Kasumi-1 (cell line): Measurements from ENCODE around the gene SMC5.
"Not testable (repeated sequence)": the region's sequence is repeated elsewhere in the genome, so short reads cannot be mapped to it uniquely, and the experiment has no call there.

Source experiments
- DNase-seq, 2 experiments: peaks; one replicate each; lab custom pipeline; 2025; lab: John Stamatoyannopoulos, UW

Gene SMC5

DNA sequence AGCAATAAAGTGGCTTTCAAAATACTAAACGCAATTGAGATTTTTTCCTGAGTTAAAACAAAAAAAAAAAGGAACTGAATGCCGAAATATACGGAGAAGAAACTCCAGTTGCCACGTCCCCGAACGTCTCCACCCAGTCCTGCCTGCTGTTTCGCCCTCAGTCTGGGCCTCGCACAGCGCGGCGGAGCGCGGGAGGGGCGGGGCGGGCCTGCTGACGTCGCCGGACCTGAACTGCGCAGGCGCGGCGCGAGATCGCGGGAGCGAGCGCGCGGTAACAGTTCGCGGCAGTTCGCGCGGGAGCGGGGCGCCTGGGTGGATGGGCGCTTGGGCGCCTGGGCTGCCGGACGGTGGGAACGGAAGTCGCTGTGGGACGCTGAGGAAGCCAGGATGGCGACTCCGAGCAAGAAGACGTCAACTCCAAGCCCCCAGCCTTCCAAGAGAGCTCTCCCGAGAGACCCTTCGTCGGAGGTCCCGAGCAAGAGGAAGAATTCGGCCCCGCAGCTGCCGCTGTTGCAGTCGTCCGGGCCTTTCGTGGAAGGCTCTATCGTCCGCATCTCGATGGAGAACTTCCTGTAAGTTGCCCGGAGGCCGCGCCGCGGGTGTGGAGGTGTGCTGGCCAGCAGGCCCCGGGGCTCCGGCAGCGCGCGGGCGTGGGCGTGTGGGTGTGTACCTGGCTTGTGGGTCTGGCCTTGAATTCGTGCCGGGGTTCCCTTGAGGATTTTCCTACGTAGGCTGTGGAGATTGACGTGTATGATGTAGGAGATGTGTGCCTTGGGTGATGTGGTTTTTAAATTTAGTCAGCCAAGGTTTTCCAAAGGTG is at the start of gene SMC5:
TSS of gene SMC5 (plus strand) at position 287 of the 820 bp plus-strand sequence. CDS start at position 388, 101 bp downstream.
- DNase-seq, result peak; percentile 79 to 81

DNA sequence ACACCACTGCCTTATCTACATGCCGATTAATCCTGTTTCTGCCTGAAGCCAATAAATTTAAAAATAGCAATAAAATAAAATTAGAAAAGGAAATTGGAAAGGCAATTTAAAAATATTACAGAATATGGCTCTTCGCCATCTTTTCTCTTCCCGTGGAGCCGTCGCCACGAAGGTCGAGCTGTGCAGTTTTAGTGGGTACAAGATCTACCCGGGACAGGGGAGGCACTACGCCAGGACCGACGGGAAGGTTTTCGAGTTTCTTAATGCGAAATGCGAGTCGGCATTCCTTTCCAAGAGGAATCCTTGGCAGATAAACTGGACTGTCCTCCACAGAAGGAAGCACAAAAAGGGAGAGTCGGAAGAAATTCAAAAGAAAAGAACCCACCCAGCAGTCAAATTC is 41.7 kb upstream of the SMC5 start:
- DNase-seq, result no peak

DNA sequence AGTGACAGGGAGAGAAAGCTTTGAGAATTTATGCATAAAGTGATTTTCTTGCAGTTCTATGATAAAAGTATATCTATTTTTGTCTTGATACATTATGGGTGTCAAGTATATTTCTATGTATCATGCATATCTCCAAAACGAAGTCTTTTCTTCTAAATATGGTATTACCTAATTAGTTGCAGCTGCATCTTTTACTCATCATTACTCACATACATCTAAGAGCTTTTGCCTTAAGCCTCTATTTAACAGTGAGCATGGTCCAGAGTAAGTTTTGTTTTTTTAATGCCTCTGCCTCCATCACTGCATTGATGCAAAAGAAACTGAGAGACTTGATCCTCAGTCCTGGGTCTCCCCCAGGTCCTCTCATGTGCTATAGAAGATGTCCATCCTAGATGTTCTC is 40.0 kb upstream of the SMC5 start:
- DNase-seq, result no peak

DNA sequence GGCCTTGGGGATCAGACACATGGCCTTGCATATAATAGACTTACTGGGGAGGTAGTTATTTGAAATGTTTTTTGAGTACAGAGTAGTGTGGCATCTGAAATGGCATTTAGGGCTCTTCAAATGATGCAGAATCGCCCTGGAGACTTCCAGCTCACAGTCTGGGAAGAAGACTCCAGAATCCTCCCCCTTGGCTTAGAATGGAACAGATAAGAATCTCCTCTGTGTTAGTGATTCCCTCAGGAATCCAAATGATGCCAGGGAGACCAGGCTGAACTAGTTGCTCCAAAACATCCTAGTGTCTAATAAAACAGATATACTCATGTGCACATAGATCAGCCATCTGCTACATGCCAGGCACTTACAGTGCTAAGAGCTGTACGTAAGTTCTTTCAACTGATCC is 38.6 kb upstream of the SMC5 start:
- DNase-seq, result no peak

DNA sequence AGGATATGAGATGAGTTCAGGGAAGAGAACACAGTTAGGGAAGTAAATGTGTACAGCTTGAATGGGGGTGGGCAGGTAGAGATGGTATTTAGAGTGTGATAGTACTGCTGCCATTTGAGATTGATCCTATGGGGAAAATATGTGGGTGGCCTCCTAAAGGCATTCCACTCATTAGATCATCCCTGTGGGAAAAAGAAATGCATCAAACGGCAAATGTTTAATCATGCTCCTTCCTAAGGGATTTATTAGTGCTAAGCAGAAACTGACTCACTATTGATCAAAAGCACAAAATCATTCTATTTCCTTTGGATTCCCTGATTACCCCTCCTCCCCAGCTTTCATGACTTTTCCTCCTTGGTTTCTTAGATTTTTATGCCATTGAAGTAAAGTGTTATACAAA is 36.4 kb upstream of the SMC5 start:
- DNase-seq, result no peak

DNA sequence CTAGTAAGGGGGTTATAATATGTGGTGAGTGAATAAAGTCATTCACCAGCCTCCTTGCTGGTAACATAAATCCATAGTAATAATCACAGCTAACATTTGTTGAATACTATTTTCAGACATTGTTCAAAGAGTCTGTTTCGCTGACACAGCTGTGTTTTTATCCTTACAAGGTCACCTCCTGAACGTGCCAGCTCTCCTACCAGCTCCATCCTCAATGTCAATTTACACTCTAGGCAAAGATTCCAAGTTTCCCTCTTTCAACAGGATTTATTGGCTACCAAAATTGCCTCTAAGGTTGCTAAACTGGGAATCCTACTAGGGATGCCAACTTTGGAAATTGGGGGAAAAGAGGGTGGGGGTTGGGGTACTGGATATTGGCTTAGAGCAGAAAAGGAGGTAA is 30.7 kb upstream of the SMC5 start:
- no peak for DNase-seq

DNA sequence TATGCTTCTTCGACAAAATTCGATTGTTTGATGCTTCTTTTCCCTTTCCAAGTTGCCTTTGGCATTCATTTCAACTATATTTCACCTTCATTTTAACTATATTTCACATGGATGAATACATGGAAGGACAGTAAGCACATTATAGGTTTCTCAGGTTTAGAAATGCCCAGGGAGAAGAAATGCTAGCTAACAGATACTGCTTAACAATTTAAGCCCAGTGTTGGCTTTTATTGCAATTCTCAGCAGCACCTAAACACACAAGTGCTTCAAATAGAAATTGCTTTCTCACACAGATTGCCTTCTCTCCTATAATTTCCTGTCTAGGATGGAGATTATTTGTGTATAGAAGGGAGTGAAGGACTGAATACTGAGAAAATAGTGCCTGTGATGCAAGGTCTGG is 30.2 kb upstream of the SMC5 start:
- DNase-seq, result no peak

DNA sequence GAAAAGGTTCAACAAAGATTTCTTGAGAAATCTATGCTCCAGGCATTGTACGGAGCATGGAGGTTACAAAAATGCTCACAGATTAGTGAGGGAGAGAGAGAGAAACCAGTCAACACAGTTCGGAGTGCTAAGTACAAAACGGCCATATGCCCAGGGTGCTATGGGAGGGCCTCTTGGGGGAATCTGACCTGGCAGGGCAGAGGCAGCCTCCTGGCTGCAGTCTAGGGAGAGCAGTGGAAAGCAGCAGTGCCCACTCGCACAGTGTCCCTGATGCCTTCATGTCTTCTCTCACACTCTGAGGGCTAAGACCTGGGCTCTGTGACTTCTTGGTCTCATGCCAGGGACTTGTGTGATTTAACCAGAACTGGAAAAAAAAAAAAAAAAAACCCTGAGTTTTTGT is 29.8 kb upstream of the SMC5 start:
- DNase-seq, result no peak

DNA sequence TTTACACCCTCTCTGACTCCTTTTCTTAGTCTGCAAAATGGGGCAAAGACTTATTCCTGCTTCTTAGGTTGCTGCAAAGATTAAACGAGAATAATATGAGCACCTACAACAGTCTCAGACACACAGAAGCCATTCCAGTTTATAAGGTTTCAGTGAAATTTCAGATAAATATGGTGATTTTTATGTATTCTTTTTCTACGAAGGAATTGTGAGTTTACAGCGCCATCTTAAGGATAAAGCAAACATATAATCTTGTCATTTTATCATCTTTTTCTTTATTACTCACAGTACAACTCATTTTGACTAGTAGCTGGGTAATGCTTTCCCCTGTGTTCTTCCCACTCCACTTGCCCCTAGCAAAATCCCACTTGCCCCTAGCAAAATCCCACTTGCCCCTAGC is 29.2 kb upstream of the SMC5 start:
- peak; percentile 2 to 26 for DNase-seq

DNA sequence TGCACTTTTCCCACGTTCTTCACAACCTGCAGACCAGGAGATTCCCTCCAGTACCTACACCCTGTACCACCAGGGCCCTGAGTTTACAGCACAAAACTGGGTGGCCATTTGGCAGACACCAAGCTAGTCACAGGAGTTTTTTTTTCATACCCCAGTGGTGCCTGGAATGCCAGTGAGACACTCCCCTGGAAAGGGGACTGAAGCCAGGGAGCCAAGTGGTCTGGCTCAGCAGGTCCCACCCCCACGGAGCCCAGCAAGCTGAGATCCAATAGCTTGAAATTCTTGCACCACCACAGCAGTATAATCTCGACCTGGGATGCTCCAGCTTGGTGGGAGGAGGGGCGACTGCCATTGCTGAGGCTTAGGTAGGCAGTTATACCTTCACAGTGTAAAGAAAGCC is 26.3 kb upstream of the SMC5 start:
- DNase-seq, result no peak

DNA sequence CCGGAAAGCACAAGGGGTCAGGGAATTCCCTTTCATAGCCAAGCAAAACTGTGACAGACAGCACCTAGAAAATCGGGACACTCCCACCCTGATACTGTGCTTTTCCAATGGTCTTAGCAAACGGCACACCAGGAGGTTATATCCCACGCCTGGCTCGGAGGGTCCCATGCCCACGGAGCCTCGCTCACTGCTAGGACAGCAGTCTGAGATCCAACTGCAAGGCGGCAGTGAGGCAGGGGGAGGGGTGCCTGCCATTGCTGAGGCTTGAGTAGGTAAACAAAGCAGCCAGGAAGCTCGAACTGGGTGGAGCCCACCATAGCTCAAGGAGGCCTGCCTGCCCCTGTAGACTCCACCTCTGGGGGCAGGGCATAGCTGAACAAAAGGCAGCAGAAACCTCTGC is 24.6 kb upstream of the SMC5 start:
- not testable (repeated sequence) for DNase-seq

DNA sequence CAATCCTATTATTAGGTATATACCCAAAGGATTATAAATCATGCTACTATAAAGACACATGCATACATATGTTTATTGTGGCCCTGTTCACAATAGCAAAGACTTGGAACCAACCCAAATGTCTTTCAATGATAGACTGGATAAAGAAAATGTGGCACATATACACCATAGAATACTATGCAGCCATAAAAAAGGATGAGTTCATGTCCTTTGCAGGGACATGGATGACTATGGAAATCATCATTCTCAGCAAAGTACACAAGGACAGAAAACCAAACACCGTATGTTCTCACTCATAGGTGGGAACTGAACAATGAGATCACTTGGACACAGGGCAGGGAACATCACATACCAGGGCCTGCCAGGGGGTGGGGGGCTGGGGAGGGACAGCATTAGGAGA is 12.8 kb upstream of the SMC5 start:
- DNase-seq, result not testable (repeated sequence)

DNA sequence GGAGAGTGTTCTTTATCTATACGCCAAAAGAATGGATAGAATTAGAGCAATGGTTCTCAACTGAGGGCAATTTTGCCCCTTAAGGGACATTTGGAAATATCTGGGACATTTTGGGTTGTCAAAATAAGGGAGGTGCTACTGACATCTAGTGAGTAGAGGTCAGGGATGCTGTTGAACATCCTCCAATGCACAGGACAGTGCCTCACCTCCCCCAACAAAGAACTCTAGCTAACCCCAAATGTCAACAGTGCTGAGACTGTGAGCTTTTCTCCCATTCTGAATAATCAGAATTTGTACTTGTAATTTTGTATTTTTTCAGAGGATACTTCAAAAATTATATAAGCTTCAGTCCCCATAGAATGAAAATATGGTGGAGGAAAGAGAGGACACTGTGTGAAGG is 8.6 kb upstream of the SMC5 start:
- no peak for DNase-seq

DNA sequence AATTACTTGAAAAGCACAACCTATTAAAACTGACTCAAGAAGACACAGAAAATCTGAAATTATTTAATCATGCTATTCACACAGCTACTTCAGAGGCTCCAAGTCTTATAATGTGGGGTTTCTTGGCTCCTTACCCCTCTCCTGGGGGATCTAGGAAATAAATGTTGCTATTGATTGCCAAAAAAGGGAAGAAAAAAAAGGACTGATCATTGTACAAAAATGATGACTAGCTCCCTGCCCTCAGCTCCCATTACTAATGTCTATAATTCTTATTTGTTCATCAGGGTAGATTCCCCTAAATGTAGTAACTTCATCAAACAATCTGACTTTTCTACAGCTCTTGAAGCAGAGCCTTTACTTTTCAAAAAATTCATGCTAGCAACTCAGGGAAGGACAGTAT is 3.3 kb upstream of the SMC5 start:
- no peak for DNase-seq

DNA sequence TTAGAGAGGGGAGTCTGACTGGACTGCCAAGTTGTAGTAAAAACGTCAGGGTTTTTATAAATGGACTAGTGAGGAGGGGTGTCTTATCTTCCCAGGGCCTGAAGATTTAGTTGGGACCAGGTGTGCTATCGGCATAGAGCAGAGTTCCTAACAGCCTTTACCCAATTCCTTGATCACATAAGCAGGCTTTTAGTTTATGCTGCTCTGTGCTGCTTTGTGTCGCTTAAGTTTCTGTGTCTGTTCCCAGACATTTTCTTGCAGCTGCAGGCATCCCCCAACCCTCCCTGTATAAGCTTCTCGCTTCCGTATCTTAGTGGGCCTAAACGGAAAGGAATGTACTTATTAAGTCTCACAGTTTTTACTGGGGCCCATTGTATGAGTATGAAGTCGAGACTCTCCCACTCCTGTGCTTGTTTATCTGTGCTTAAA is 2.6 kb upstream of the SMC5 start:
- DNase-seq, result no peak

DNA sequence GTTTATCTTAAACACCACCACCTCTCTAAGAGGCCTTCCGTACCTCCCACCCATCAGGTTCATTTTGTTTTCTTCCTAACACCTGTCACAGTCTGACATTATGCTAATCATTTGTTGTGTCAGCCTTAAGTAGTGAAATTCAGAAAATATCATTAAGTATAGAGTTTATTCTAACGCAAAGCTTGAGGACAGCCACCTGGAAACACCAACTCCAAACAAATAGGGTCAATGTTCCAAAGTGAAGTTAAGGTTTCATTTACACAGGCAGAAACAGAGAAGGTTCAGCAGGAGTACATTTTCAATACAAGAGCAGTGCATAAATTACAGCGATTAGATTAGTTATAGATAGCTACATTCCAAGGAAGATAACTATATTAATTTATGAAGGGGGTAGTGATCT is 1.3 kb upstream of the SMC5 start:
- DNase-seq, result no peak

DNA sequence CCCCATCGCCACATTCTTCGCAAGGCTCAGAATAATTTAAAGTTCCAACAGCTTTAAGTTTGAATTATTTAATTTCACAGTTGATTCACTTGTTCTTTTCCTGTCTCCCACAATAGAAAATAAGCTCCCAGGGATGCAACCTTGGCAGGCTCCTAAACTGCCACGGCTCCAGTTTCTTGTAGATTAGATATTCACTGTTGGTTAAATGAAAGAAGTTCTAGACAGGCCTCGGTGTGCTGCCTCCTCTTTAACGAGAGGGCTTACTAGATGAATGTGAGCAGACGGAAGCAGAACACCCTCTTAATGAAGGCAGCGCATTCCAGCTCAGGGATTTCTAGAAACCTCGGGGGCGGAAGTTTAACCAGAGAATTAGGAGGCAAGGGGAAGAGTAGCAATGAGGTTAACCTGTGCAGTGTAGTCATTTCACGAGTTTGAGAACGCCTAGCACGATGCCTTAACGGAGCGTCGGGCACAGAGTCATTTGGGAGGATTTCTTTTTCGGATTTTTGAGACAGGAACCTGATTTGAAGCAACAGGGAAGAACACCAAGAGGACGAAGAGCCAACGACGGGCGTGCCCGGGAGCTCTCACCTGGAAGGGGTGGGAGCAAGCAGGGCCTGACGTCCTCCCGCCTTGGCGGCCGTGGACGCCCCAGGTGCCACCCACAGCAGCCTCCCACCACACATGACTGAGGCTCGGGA is 637 bp upstream of the SMC5 start:
- peak; percentile 44 to 55 for DNase-seq

DNA sequence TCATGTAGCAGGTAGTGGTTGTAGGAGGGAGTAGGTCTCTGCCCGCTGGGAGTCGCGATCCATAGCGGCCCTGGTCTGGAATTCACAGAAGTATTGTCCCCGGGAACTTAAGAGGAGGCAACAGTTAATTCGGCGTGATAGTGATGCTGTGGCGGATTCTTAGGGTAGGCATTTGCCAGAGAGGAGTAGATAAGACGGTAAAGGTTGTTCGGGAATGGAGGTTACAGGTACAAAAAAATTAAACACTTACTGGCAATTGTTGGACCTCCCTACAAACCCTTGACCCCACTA is 679 bp downstream of the SMC5 start:
- DNase-seq, result peak in 1 of 2 experiments; percentile 50

DNA sequence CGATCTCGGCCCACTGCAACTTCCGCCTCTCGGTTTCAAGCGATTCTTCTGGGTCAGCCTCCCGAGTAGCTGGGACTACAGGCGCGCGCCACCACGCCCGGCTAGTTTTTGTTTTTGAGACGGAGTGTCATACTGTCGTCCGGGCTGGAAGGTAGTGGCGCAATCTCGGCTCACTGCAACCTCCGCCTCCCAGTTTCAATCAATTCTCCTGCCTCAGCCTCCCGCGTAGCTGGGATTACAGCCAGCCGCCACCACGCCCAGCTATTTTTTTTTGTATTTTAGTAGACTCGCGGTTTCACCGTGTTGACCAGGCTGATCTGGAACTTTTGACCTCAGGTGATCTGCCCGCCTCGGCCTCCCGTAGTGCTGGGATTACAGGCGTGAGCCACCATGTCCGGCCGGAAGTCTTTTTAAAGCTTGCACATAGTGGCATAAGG is 1.2 kb downstream of the SMC5 start:
- no peak for DNase-seq

DNA sequence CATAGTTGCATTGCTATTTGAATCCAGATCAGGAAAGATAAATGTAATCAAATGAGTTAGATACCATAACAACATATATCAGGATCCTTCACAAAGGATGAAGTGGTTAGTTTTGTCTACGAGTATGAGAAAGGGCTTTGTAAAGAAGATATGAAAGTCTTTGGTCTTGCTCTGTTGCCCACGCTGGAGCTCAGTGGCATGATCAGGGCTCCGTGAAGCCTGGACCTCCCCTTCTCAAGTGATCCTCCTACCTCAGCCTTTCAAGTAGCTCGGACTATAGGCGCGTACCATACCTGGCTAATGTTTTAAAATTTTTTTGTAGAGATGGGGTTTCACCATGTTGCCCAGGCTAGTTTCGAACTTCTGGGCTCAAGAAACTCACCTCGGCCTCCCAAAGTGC is 1.8 kb downstream of the SMC5 start:
- DNase-seq, result no peak

DNA sequence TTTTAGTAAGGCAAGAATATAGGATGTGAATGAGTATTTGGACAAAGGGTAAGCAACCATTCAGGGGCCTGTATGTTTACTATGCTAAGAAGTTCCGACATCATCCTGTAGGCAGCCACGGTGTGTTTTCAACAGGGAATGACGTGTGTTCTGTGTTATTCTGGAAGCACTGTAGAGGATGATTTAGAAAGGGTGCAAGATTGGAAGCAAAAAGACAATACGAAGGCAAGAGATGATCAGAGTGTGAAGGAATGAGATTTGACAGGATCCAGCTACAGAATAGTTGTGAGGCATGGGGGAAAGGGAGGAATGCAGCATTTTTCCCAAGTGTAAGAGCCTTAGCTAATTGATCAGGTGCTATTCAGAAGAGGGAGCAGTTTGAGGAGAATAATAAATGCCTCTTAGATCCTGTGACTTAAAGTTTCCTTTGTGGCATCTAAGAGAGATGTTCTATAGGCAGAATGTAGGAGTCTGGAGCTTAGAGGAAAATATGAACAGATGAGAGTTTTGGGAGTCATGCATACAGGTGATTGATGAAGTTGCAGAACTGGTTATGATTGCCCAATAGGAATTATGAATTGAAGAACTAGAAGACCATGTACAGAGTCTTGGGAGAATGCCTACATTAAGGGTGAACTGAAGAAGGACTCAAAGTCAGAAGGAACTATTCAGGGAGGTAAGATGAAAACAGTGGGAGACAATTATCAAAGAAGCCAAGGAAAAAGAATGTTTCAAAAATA is 2.5 kb downstream of the SMC5 start:
- no peak for DNase-seq

DNA sequence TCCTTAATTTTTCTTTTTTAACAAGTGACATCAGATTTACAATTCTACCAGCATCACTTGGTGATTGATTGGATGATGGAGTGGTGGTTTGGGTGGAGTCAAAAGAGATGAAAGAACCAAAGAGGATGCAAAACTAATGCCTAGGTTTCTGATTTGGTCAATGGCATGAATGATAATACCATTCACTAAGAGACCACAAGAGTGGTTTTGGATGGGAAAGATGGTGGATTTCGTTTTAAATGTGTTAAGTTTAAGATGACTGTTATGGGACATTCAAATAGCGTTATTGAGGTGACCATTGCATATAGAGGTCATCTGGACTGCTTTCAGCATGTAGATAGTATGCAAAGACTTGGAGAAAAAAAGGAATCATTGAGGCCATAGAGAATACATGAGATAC is 3.6 kb downstream of the SMC5 start:
- no peak for DNase-seq

DNA sequence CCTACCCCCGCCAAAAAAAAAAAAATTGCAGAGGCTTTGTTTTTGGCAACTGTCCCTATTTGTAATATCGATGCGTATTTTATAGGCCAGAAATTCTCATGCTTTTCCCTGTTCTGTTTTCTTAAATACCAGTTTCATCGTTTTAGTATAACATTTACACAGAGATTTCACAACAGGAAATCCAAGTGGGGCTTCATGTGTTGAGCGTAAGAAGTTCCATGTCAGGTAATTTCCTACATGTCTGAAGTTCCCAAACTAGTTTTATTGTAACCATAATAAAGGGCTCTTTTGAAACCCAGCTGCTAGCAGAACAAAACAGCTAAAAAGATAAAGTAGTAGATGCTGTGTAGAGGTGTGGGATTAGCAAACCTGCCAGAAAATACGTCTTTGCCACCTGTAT is 4.2 kb downstream of the SMC5 start:
- no peak for DNase-seq
